Fibroblast of villous mesenchyme (primary cell): ENCODE results near the gene SLC35F3. TPM values are rescaled to one million over a fixed set of nuclear protein-coding genes. Genes with fewer than 3 reads are reported as not detected.

Experiments used
- DNase-seq: peaks from one replicate; pipeline ENCODE4 v3.0.0-alpha.2; 2010; ENCODE audit warnings: low read depth
- H3K4me3 ChIP-seq: 2 replicates; pipeline ENCODE4 v1.5.1; 2011; ENCODE audit warnings: low read depth, mild to moderate bottlenecking, low read length
- total RNA-seq: library from RNA; depleted of rRNA; stranded (reverse); fragments of >200 nt; gene quantifications from 2 replicates; pipeline ENCODE4 v1.2.3, GENCODE V29; 2012
- TF ChIP-seq, protein P1 (sequence below): IDR thresholded peaks from 2 replicates; pipeline ENCODE4 v1.5.1; 2012; ENCODE audit warnings: low read depth, mild to moderate bottlenecking, low read length; ENCODE audit not compliant: insufficient read depth

Gene SLC35F3
- total RNA-seq = 0.97 and 1.7 TPM in 2 replicates

- peak; percentile 12 for DNase-seq
- peak within 1 kb of the TSS; percentile 39 for H3K4me3 ChIP-seq
- TF ChIP-seq, protein P1, sequence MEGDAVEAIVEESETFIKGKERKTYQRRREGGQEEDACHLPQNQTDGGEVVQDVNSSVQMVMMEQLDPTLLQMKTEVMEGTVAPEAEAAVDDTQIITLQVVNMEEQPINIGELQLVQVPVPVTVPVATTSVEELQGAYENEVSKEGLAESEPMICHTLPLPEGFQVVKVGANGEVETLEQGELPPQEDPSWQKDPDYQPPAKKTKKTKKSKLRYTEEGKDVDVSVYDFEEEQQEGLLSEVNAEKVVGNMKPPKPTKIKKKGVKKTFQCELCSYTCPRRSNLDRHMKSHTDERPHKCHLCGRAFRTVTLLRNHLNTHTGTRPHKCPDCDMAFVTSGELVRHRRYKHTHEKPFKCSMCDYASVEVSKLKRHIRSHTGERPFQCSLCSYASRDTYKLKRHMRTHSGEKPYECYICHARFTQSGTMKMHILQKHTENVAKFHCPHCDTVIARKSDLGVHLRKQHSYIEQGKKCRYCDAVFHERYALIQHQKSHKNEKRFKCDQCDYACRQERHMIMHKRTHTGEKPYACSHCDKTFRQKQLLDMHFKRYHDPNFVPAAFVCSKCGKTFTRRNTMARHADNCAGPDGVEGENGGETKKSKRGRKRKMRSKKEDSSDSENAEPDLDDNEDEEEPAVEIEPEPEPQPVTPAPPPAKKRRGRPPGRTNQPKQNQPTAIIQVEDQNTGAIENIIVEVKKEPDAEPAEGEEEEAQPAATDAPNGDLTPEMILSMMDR = no peak
These were observed at the start of gene SLC35F3 for GRCh38 chr1:233904633-233905415. SLC35F3 (plus strand) TSS chr1:233904676.

GRCh38 chr1:233859446-233859845, 45.0 kb upstream of the SLC35F3 start:
- TF ChIP-seq, protein P1 = no peak
- DNase-seq = peak; percentile 44
- H3K4me3 ChIP-seq = no peak overlapping the region

- no peak overlapping the region for H3K4me3 ChIP-seq
- DNase-seq = no peak
- TF ChIP-seq, protein P1 = no peak
These were observed 40.5 kb upstream of the SLC35F3 start for GRCh38 chr1:233863901-233864545.

GRCh38 chr1:233864578-233864977, 39.9 kb upstream of the SLC35F3 start:
- DNase-seq = no peak
- TF ChIP-seq, protein P1 = no peak
- H3K4me3 ChIP-seq = no peak overlapping the region

GRCh38 chr1:233865216-233865615, 39.3 kb upstream of the SLC35F3 start:
- TF ChIP-seq, protein P1 = no peak
- DNase-seq = no peak
- no peak overlapping the region for H3K4me3 ChIP-seq

- DNase-seq = no peak
- no peak overlapping the region for H3K4me3 ChIP-seq
- TF ChIP-seq, protein P1 = no peak
These were observed 38.6 kb upstream of the SLC35F3 start for GRCh38 chr1:233865902-233866301.
